ENCODE measurements around the gene DZIP1L.
A peak's percentile ranks its signal among the peaks of the same experiment; 100 is the strongest.
"Not testable (repeated sequence)": the region's sequence is repeated elsewhere in the genome, so short reads cannot be mapped to it uniquely, and the experiment has no call there.

Gene DZIP1L

GRCh38 chr3:138114988-138115971, at the start of gene DZIP1L:
DZIP1L (minus strand) TSS chr3:138115608; CDS start chr3:138103971, 11,637 bp downstream.
- DNase-seq: peak; percentile 38

- no peak for DNase-seq
Measured at GRCh38 chr3:138165061-138165460, 49.7 kb upstream of the DZIP1L start.

- DNase-seq: no peak
Measured at GRCh38 chr3:138157743-138158142, 42.3 kb upstream of the DZIP1L start.

GRCh38 chr3:138154534-138154933, 39.1 kb upstream of the DZIP1L start:
- no peak for DNase-seq

GRCh38 chr3:138148503-138148902, 33.1 kb upstream of the DZIP1L start:
- DNase-seq: no peak

GRCh38 chr3:138142181-138142580, 26.8 kb upstream of the DZIP1L start:
- not testable (repeated sequence) for DNase-seq

GRCh38 chr3:138140940-138141339, 25.5 kb upstream of the DZIP1L start:
- DNase-seq: no peak

- DNase-seq: no peak
Measured at GRCh38 chr3:138139691-138140090, 24.3 kb upstream of the DZIP1L start.

GRCh38 chr3:138137861-138138260, 22.5 kb upstream of the DZIP1L start:
- no peak for DNase-seq

GRCh38 chr3:138136201-138136600, 20.8 kb upstream of the DZIP1L start:
- DNase-seq: no peak

- no peak for DNase-seq
Measured at GRCh38 chr3:138135833-138136194, 20.4 kb upstream of the DZIP1L start.

- DNase-seq: no peak
Measured at GRCh38 chr3:138135146-138135832, 19.9 kb upstream of the DZIP1L start.

GRCh38 chr3:138132239-138132638, 16.8 kb upstream of the DZIP1L start, which contains the start of gene A4GNT:
A4GNT (minus strand) TSS chr3:138132390; CDS start chr3:138131256, 1,134 bp downstream.
- no peak for DNase-seq

- DNase-seq: no peak
Measured at GRCh38 chr3:138127636-138128365, 12.4 kb upstream of the DZIP1L start.

- no peak for DNase-seq
Measured at GRCh38 chr3:138125548-138126221, 10.3 kb upstream of the DZIP1L start.

GRCh38 chr3:138124706-138125355, 9.4 kb upstream of the DZIP1L start:
- DNase-seq: no peak

- no peak for DNase-seq
Measured at GRCh38 chr3:138124188-138124587, 8.8 kb upstream of the DZIP1L start.

- DNase-seq: no peak
Measured at GRCh38 chr3:138119423-138119766, 4.0 kb upstream of the DZIP1L start.

GRCh38 chr3:138118612-138119422, 3.4 kb upstream of the DZIP1L start:
- peak; percentile 55 for DNase-seq

- no peak for DNase-seq
Measured at GRCh38 chr3:138114431-138114918, 933 bp downstream of the DZIP1L start.

GRCh38 chr3:138113326-138113725, 2.1 kb downstream of the DZIP1L start:
- DNase-seq: peak; percentile 84
